GM19463 (cell line): ENCODE results near the gene PKHD1.

Experiments
- ATAC-seq: cut with Tn5 transposase; IDR thresholded peaks from one replicate; pipeline ENCODE4 v1.9.1; 2021; ENCODE audit warnings: mild to moderate bottlenecking, moderate library complexity; ENCODE audit not compliant: unreplicated experiment

PKHD1 gene

GRCh38 chr6:51725155-51725554 lies 362.3 kb downstream of the PKHD1 start:
- no peak for ATAC-seq

GRCh38 chr6:51720327-51720726 lies 367.1 kb downstream of the PKHD1 start:
- ATAC-seq, result no peak

GRCh38 chr6:51719297-51719696 lies 368.1 kb downstream of the PKHD1 start:
- ATAC-seq, result no peak

- no peak for ATAC-seq
Observed at GRCh38 chr6:51718533-51718932, 368.9 kb downstream of the PKHD1 start.

GRCh38 chr6:51717477-51717876 lies 369.9 kb downstream of the PKHD1 start:
- ATAC-seq, result no peak

GRCh38 chr6:51711876-51712275 lies 375.5 kb downstream of the PKHD1 start:
- no peak for ATAC-seq

- ATAC-seq, result no peak
Observed at GRCh38 chr6:51706086-51706485, 381.3 kb downstream of the PKHD1 start.

- no peak for ATAC-seq
Observed at GRCh38 chr6:51704932-51705540, 382.4 kb downstream of the PKHD1 start.

GRCh38 chr6:51702851-51703250 lies 384.6 kb downstream of the PKHD1 start:
- no peak for ATAC-seq

- no peak for ATAC-seq
Observed at GRCh38 chr6:51684603-51685002, 402.8 kb downstream of the PKHD1 start.

- ATAC-seq, result no peak
Observed at GRCh38 chr6:51684038-51684437, 403.4 kb downstream of the PKHD1 start.

GRCh38 chr6:51678905-51679620 lies 408.4 kb downstream of the PKHD1 start:
- peak; percentile 80 for ATAC-seq

- ATAC-seq, result no peak
Observed at GRCh38 chr6:51678274-51678673, 409.1 kb downstream of the PKHD1 start.

GRCh38 chr6:51675922-51676275 lies 411.5 kb downstream of the PKHD1 start:
- ATAC-seq, result no peak

GRCh38 chr6:51675020-51675921 lies 412.1 kb downstream of the PKHD1 start:
- ATAC-seq, result no peak

GRCh38 chr6:51663525-51663924 lies 423.9 kb downstream of the PKHD1 start:
- ATAC-seq, result no peak

GRCh38 chr6:51660767-51661166 lies 426.6 kb downstream of the PKHD1 start:
- ATAC-seq, result no peak

- ATAC-seq, result no peak
Observed at GRCh38 chr6:51657491-51657890, 429.9 kb downstream of the PKHD1 start.

- ATAC-seq, result no peak
Observed at GRCh38 chr6:51655517-51655916, 431.9 kb downstream of the PKHD1 start.

- ATAC-seq, result no peak
Observed at GRCh38 chr6:51654647-51655046, 432.8 kb downstream of the PKHD1 start.

- no peak for ATAC-seq
Observed at GRCh38 chr6:51651132-51651817, 436.1 kb downstream of the PKHD1 start.
